Activated B cell treated with CpG ODN at 0.5 μM for 24 hours (primary cell): ENCODE results near the gene SIGLEC5. TPM values are rescaled to one million over a fixed set of nuclear protein-coding genes. Genes with fewer than 3 reads are reported as not detected.
A peak's percentile ranks its signal among the peaks of the same experiment; 100 is the strongest.

Source experiments
- ATAC-seq: fragments of 200-7000 bp; cut with Tn5 transposase; one replicate; pipeline ENCODE4 v1.10.0; 2021; ENCODE audit warnings: low read depth, mild to moderate bottlenecking, moderate library complexity
- CTCF ChIA-PET: fragments of 350-600 bp; sonication (Branson Sonifier 250); formaldehyde crosslinking; loops from one replicate; lab custom pipeline; 2021; ENCODE audit warnings: antibody characterized with exemption; lab: Charles Lee
- POLR2A ChIA-PET: fragments of 350-600 bp; sonication (Branson Sonifier 250); formaldehyde crosslinking; loops from one replicate; lab custom pipeline; 2021; ENCODE audit warnings: antibody characterized with exemption; lab: Charles Lee
- DNase-seq: peaks from one replicate; pipeline ENCODE4 v3.0.0; 2022
- H3K27ac Mint-ChIP-seq: one replicate; pipeline ENCODE4 v1.8.0; 2020; ENCODE audit warnings: mixed read lengths
- H3K27me3 Mint-ChIP-seq: one replicate; pipeline ENCODE4 v1.8.0; 2021; ENCODE audit warnings: mixed read lengths
- H3K36me3 Mint-ChIP-seq: one replicate; pipeline ENCODE4 v1.8.0; 2021; ENCODE audit warnings: low read depth, mixed read lengths
- H3K4me1 Mint-ChIP-seq: one replicate; pipeline ENCODE4 v1.8.0; 2021; ENCODE audit warnings: mixed read lengths
- H3K4me3 Mint-ChIP-seq: one replicate; pipeline ENCODE4 v1.8.0; 2020; ENCODE audit warnings: mild to moderate bottlenecking, mixed read lengths
- H3K9me3 Mint-ChIP-seq: one replicate; pipeline ENCODE4 v1.8.0; 2020; ENCODE audit warnings: mixed read lengths
- intact Hi-C: fragments of 100-400 bp; cut with micrococcal nuclease; formaldehyde crosslinking; loops from one replicate; pipeline ENCODE4 v1.15.1; 2024
- total RNA-seq: library from RNA; stranded (reverse); gene quantifications from 2 replicates; pipeline ENCODE4 v1.2.3, GENCODE V29; 2022
- TF ChIP-seq, protein P1 (sequence below): fragments of 200-600 bp; IDR thresholded peaks from one replicate; pipeline ENCODE4 v1.8.0; 2022; ENCODE audit warnings: antibody characterized with exemption, mild to moderate bottlenecking

The SIGLEC5 gene
- total RNA-seq, 1 donor from 2014 or later = 0.22 TPM

DNA sequence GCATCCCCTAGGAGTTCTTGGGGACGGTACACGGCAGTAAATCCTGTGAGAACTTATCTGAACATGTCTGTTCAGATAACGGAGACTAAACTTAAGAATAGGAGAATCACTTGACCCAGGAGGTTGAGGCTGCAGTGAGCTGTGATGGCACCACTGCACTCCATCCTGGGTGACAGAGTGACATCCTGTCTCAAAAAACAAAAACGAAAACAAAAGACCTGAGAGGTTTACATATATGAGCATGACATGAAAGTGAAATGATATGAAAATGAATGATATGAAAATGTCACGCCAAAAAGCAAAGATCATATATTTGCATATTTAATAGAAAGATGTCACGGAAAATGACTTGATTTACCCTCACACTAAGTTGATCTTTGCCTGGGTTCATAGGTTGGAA lies 53.4 kb downstream of the SIGLEC5 start:
- no peak overlapping the region for H3K27ac Mint-ChIP-seq
- POLR2A ChIA-PET = interaction anchor here (0.7 kb wide), 1 partner anchor 14 kb away, joined by 4 read pairs; no protein-coding TSS in a partner anchor
- DNase-seq (no peak), ATAC-seq (no peak)
- H3K36me3 Mint-ChIP-seq = peaks cover 67% of the 10 kb centered on the region
- CTCF ChIA-PET = interaction anchor here (1.7 kb wide), 1 partner anchor 62 kb away, joined by 5 read pairs; no protein-coding TSS in a partner anchor
- no peaks in the 10 kb centered on the region for H3K9me3 Mint-ChIP-seq
- no peak overlapping the region for H3K4me3 Mint-ChIP-seq
- H3K27me3 Mint-ChIP-seq = no peaks in the 10 kb centered on the region
- H3K4me1 Mint-ChIP-seq = peaks cover 29% of the 10 kb centered on the region
- TF ChIP-seq, protein P1, sequence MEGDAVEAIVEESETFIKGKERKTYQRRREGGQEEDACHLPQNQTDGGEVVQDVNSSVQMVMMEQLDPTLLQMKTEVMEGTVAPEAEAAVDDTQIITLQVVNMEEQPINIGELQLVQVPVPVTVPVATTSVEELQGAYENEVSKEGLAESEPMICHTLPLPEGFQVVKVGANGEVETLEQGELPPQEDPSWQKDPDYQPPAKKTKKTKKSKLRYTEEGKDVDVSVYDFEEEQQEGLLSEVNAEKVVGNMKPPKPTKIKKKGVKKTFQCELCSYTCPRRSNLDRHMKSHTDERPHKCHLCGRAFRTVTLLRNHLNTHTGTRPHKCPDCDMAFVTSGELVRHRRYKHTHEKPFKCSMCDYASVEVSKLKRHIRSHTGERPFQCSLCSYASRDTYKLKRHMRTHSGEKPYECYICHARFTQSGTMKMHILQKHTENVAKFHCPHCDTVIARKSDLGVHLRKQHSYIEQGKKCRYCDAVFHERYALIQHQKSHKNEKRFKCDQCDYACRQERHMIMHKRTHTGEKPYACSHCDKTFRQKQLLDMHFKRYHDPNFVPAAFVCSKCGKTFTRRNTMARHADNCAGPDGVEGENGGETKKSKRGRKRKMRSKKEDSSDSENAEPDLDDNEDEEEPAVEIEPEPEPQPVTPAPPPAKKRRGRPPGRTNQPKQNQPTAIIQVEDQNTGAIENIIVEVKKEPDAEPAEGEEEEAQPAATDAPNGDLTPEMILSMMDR = no peak
- intact Hi-C loops = no loop called here

DNA sequence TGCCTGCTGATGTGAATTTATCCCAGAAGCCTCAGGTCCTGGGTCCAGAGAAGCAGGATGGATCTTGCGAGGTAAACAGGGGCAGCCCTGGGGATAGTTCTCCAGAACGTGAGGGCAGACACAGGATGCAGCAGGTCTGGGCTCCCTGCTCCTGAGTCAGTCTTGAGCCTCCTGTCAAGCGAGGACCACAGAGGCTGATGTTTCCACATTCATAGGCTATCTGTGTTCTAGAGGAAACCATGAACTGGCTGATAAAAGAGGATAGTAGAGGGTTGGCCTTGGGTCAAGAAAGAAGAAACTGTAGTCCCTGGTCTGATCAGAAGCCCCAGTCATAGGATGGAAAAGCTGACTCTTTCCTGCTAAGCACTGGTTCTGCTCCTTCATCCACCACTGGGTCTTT lies 56.9 kb downstream of the SIGLEC5 start:
- CTCF ChIA-PET = interaction anchor here (0.9 to 1.5 kb wide), 3 partner anchors 58 to 102 kb away, joined by 4 to 8 read pairs (median 4); no protein-coding TSS in a partner anchor
- H3K9me3 Mint-ChIP-seq = no peaks in the 10 kb centered on the region
- intact Hi-C loops = no loop called here
- no peak overlapping the region for H3K4me3 Mint-ChIP-seq
- POLR2A ChIA-PET = interaction anchor here (1.0 kb wide), 1 partner anchor 42 kb away, joined by 3 read pairs; the partner anchor contains the start of gene SIGLEC6
- H3K36me3 Mint-ChIP-seq = peaks cover 47% of the 10 kb centered on the region
- DNase-seq = no peak
- peaks cover 44% of the 10 kb centered on the region for H3K4me1 Mint-ChIP-seq
- ATAC-seq = no peak
- H3K27ac Mint-ChIP-seq = no peak overlapping the region
- H3K27me3 Mint-ChIP-seq = no peaks in the 10 kb centered on the region
- TF ChIP-seq, protein P1 = no peak

DNA sequence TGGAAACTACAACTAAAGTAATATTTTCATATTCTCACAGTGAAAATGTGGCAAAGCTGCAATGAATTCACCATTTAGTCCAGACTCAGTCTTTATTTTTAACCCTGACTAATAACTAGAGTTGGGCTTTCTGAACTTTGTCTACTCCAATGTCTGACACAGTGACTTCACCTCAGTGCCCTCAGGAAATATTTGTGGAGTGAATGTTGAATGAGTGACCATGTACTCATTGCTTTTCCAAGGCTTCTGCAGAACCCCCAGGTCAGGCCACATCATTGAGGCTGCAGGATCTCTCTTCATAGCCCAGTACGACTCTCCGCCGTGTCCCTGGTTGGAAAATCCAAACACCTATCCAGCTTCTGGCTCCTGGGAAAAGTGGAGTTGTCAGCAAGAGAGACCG lies 57.3 kb downstream of the SIGLEC5 start:
- ATAC-seq (no peak), DNase-seq (no peak)
- peaks cover 44% of the 10 kb centered on the region for H3K4me1 Mint-ChIP-seq
- H3K27me3 Mint-ChIP-seq = no peaks in the 10 kb centered on the region
- H3K9me3 Mint-ChIP-seq = no peaks in the 10 kb centered on the region
- H3K36me3 Mint-ChIP-seq = peaks cover 46% of the 10 kb centered on the region
- intact Hi-C loops = no loop called here
- H3K4me3 Mint-ChIP-seq = no peak overlapping the region
- no peak overlapping the region for H3K27ac Mint-ChIP-seq
- TF ChIP-seq, protein P1 = no peak
- POLR2A ChIA-PET = interaction anchor here (1.0 to 1.2 kb wide), 3 partner anchors 30 to 41 kb away, joined by 3 to 6 read pairs (median 3); partner anchors contain the start of gene SIGLEC6
- CTCF ChIA-PET = interaction anchor here (0.9 to 1.5 kb wide), 5 partner anchors 23 to 101 kb away, joined by 4 to 8 read pairs (median 4); no protein-coding TSS in a partner anchor

DNA sequence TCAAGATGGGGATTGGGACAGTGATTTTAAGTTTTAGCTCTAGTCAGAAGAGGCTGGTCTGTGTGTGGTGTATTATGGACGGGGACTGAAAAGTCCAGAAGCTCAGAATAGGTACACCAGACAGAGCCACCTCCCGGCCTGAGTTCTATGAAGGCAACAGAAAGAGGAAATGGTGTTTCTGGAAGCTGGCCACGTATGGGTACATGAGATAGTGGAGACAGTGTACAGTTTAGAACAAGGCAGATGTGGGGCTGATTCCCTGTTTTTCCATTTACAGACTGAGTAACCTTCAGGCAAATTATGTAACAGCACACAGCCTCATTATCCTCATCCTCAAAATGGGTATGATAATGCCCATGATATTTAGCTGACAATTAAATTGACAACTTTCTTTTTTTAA lies 57.8 kb downstream of the SIGLEC5 start:
- ATAC-seq = peak; percentile 33
- Mint-ChIP-seq H3K9me3 (no peaks in the 10 kb centered on the region), H3K4me1 (peaks cover 44% of the 10 kb centered on the region), H3K27ac (peak overlapping the region; percentile 52), H3K4me3 (peak overlapping the region; percentile 96), H3K36me3 (peaks cover 46% of the 10 kb centered on the region), H3K27me3 (no peaks in the 10 kb centered on the region)
- POLR2A ChIA-PET = interaction anchor here (0.9 to 1.2 kb wide), 4 partner anchors 30 to 54 kb away, joined by 3 to 6 read pairs (median 3); partner anchors contain the start of gene SIGLEC6
- TF ChIP-seq, protein P1 = no peak
- CTCF ChIA-PET = interaction anchor here (0.6 to 1.5 kb wide), 6 partner anchors 22 to 1656 kb away, joined by 3 to 8 read pairs (median 4); no protein-coding TSS in a partner anchor
- intact Hi-C loops = no loop called here
- DNase-seq = no peak

DNA sequence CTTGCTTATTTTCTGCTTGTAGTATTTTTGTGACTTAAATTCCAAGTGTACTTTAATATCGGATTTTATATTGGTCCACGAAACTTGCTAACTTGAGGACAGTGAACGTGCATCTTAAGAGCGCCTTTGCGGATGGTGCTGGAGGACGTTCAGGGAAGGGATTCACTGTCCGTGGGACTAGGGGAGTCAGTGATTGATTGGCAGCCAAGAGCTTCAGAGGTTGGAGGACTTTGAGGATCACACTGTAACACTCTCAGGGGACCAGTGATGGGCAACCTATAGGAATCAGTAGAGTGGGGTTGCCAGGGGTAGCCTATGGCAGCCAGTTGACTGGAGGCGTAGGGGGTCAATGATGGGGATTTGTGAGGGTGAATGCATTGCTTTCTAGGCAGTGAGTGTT lies 58.6 kb downstream of the SIGLEC5 start:
- no peak for ATAC-seq
- Mint-ChIP-seq H3K27ac (peak overlapping the region; percentile 86), H3K9me3 (no peaks in the 10 kb centered on the region), H3K27me3 (no peaks in the 10 kb centered on the region), H3K4me1 (peaks cover 40% of the 10 kb centered on the region), H3K4me3 (peak overlapping the region; percentile 96), H3K36me3 (peaks cover 39% of the 10 kb centered on the region)
- POLR2A ChIA-PET = interaction anchor here (0.9 to 1.6 kb wide), 4 partner anchors 20 to 53 kb away, joined by 3 to 5 read pairs (median 4); no protein-coding TSS in a partner anchor
- CTCF ChIA-PET = interaction anchor here (1.0 to 1.5 kb wide), 3 partner anchors 21 to 99 kb away, joined by 3 to 4 read pairs (median 4); no protein-coding TSS in a partner anchor
- TF ChIP-seq, protein P1 = no peak
- intact Hi-C loops = loop anchor here (1.0 to 2.0 kb wide), 4 partner anchors 21 to 40 kb away; partner anchors contain the start of gene SIGLEC6
- DNase-seq = no peak
